LNCAP (cell line): ENCODE data around the gene ZWILCH.

Experiments used
- CTCF ChIP-seq: fragments of 450-650 bp; IDR thresholded peaks from 2 replicates; pipeline ENCODE4 v1.5.1; 2017; ENCODE audit warnings: mild to moderate bottlenecking

Gene ZWILCH

DNA sequence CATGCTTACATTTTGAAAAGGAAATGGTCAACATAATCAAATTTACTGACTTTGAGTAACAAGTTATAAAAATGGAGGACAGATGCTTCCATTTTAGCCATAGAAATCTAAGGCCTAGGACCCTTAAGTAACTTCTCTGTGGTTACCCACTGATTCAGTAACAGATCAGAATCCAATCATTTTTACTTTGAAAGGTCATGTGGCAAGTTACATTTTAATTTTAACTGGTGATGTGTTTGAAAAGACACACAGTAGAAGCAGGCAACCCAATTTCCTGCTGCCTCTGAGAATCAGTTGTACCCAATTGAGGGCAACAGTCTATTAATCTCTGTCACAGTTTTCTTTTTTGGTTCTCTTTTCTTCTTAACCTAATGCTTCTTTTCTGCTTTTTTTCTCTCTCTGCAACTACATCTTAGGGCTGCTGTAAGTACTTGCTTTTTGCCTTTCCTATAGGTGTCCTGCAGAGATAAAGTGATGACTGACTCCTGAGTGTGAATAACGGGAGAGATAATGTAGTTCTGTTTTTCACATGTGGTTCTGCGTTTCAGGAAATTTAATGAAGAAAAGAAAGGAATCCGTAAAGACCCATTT, 3.3 kb downstream of the ZWILCH start:
- no peak for TF ChIP-seq CTCF

DNA sequence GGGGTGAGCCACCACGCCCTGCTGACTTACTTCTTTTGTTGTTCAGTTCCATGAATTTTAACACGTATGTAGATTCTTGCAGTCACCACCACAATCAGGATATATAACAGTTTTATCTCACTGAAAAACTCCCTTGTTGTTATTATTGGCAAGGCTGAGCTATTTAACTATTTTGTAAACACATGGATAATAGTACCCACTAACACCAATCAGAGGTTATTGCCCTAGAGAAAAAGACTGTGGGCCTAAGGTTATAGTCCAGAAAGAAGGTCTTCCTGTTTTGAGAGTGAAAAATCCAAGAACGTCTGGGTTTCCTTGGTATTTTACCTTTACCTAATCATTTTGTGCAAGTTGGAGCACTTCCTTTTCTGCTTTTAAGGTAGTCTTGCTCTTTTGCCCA, 9.5 kb downstream of the ZWILCH start:
- TF ChIP-seq CTCF: no peak

- TF ChIP-seq CTCF: no peak
These were observed 10.8 kb downstream of the ZWILCH start for GRCh38 chr15:66515901-66516322.

- TF ChIP-seq CTCF: no peak
These were observed 18.8 kb downstream of the ZWILCH start for GRCh38 chr15:66523926-66524325.

DNA sequence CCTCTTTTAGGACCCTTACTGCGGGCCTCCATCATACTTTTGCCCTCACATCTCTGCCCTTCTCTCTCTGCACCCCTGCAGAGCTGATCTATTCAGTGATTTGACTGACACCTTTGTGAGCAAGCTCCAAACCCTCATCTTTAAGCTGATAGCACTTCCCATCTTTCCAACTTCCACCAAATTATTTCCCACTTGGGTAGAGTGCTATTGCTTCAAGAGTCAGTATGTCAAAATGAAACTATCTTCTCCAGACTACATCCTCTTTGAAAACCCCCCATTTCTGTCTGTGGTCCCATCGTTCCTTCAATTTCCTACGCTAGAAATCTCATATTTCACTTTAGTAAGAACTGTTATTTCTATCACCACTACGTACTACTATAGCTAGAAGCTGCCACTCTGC, 19.7 kb downstream of the ZWILCH start:
- no peak for TF ChIP-seq CTCF

GRCh38 chr15:66535056-66535455, 29.9 kb downstream of the ZWILCH start:
- TF ChIP-seq CTCF: no peak

GRCh38 chr15:66542896-66543295, 37.8 kb downstream of the ZWILCH start:
- TF ChIP-seq CTCF: no peak

GRCh38 chr15:66545255-66545654, 40.1 kb downstream of the ZWILCH start:
- TF ChIP-seq CTCF: no peak
